Measurements from ENCODE around the gene CFAP61. TPM values are rescaled to one million over a fixed set of nuclear protein-coding genes. Genes with fewer than 3 reads are reported as not detected.

CFAP61 gene
- total and polyA plus RNA-seq, 9 of the 15 experiments (the other 6 are each of a cell fraction or from before 2014, with no cell fraction given): 0.11 TPM; not detected in 8

GRCh38 chr20:20253744-20254330, 201.5 kb downstream of the CFAP61 start:
- H3K9me1 ChIP-seq (ENCODE audit: control insufficient read depth, insufficient read depth, low read length): no peaks in the 10 kb centered on the region
- no peaks in the 10 kb centered on the region for H4K20me1 ChIP-seq (replicated peaks; ENCODE audit: control insufficient read depth, insufficient read depth, low read length)
- intact Hi-C loops (cut with micrococcal nuclease): no loop called here
- TF ChIP-seq TRIM28 (IDR thresholded peaks at IDR 0.05): no peak
- in situ Hi-C loops (cut with MboI): no loop called here
- ChIA-PET CTCF (ENCODE audit: low intra/inter-chr PET ratio) (no interaction called here), POLR2A (interaction anchor here (0.5 kb wide), 1 partner anchor 11 kb away, joined by 3 read pairs; no protein-coding TSS in a partner anchor)
- H3K36me3 ChIP-seq (ENCODE audit: control insufficient read depth, insufficient read depth, low read length): no peaks in the 10 kb centered on the region
- DNase-seq (ENCODE audit: extremely low read depth in 1 of 4, low spot score in 3 of 4) (no peak), FAIRE-seq (no peak), ATAC-seq (no peak)
- peaks cover 0 to 6% of the 10 kb centered on the region in 2 experiments; a peak in 1 of 5 replicates for H3K27me3 ChIP-seq (ENCODE audit: control insufficient read depth in 2 of 2, insufficient read depth in 2 of 2, low read length in 2 of 2)
- BruUV-seq (replicated peaks): no TSS peak
- no peak overlapping the region for H3K4me2 ChIP-seq (ENCODE audit: insufficient read depth, low read length)
- no peak overlapping the region for H2AFZ ChIP-seq (ENCODE audit: low read depth, low read length)
- no peaks in the 10 kb centered on the region for H3K4me1 ChIP-seq (replicated peaks in 1 of 2; ENCODE audit: control insufficient read depth in 2 of 2, insufficient read depth in 2 of 2, low read length in 2 of 2)
- H3K9ac ChIP-seq (ENCODE audit: insufficient read depth in 1 of 2, low read depth in 2 of 2, low read length in 2 of 2): no peak overlapping the region
- no peaks in the 10 kb centered on the region for H3K9me3 ChIP-seq (replicated peaks; ENCODE audit: control insufficient read depth, insufficient read depth, low read depth, low read length)
- H3K79me2 ChIP-seq (ENCODE audit: control insufficient read depth, insufficient read depth, low read length): no peaks in the 10 kb centered on the region
- no peak overlapping the region for H3K27ac ChIP-seq (ENCODE audit: extremely low read depth, low read depth, low read length)
- no peak overlapping the region for H3K4me3 ChIP-seq
- 0% methylated on average over 6 of the region's 6 CpGs for WGBS (ENCODE audit: insufficient coverage, low coverage, missing lambda C conversion rate)

DNA sequence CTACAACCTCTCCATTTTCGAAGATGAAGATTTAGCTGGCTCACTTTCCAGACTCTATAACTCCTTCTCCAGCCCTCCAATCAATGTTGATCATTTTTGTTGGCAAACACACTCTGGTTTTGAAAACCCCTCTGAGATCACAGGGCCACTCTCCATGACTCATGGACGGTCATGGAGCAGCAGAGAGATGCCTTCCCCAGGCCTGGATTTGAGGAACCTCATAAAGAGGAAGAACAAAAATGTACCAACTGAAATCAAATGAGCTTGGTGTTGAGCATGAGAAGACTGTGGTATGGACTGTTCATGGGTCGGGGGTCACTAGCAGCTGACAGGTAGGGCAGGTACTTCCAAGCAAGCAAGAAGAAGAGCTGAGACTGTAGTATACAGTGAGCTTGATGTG, 202.8 kb downstream of the CFAP61 start:
- in situ Hi-C loops (cut with MboI): no loop called here
- no peak overlapping the region for H3K4me2 ChIP-seq (ENCODE audit: insufficient read depth, low read length)
- no peak for ATAC-seq
- no peaks in the 10 kb centered on the region for H3K36me3 ChIP-seq (ENCODE audit: control insufficient read depth, insufficient read depth, low read length)
- ChIA-PET POLR2A (no interaction called here), CTCF (ENCODE audit: low intra/inter-chr PET ratio) (no interaction called here)
- no peak for FAIRE-seq
- no peaks in the 10 kb centered on the region for H3K4me1 ChIP-seq (replicated peaks in 1 of 2; ENCODE audit: control insufficient read depth in 2 of 2, insufficient read depth in 2 of 2, low read length in 2 of 2)
- no peaks in the 10 kb centered on the region for H3K9me3 ChIP-seq (replicated peaks; ENCODE audit: control insufficient read depth, insufficient read depth, low read depth, low read length)
- intact Hi-C loops (cut with micrococcal nuclease): no loop called here
- H4K20me1 ChIP-seq (replicated peaks; ENCODE audit: control insufficient read depth, insufficient read depth, low read length): no peaks in the 10 kb centered on the region
- no peak for TF ChIP-seq ZNF696 (CRISPR knock-in tag; conservative IDR thresholded peaks at IDR 0.05)
- TF ChIP-seq SMARCC2 (IDR thresholded peaks at IDR 0.05; ENCODE audit: low read depth): no peak
- no peak for TF ChIP-seq DDX20 (tag; IDR thresholded peaks at IDR 0.05; ENCODE audit: low read depth)
- TF ChIP-seq BRF1 (IDR thresholded peaks at IDR 0.05; ENCODE audit: borderline replicate concordance, extremely low read depth, insufficient read length): no peak
- TF ChIP-seq ARID1B (IDR thresholded peaks at IDR 0.05): no peak
- TF ChIP-seq HMG20B (CRISPR knock-in tag; IDR thresholded peaks at IDR 0.05): no peak
- no peak for TF ChIP-seq CTBP1 (IDR thresholded peaks at IDR 0.05; ENCODE audit: borderline replicate concordance)
- TF ChIP-seq RREB1 (CRISPR knock-in tag; IDR thresholded peaks at IDR 0.05): no peak
- H3K27me3 ChIP-seq (ENCODE audit: control insufficient read depth in 2 of 2, insufficient read depth in 2 of 2, low read length in 2 of 2): peaks cover 0 to 6% of the 10 kb centered on the region in 2 experiments; a peak in 1 of 5 replicates
- no peak overlapping the region for H3K4me3 ChIP-seq
- no peaks in the 10 kb centered on the region for H3K9me1 ChIP-seq (ENCODE audit: control insufficient read depth, insufficient read depth, low read length)
- H3K79me2 ChIP-seq (ENCODE audit: control insufficient read depth, insufficient read depth, low read length): no peaks in the 10 kb centered on the region
- H3K9ac ChIP-seq (ENCODE audit: insufficient read depth in 1 of 2, low read depth in 2 of 2, low read length in 2 of 2): no peak overlapping the region
- WGBS (ENCODE audit: insufficient coverage, low coverage, missing lambda C conversion rate): 0% methylated on average over 3 of the region's 3 CpGs
- no peak for DNase-seq (ENCODE audit: extremely low read depth in 1 of 4, low spot score in 3 of 4)
- no TSS peak for BruUV-seq (replicated peaks)
- no peak overlapping the region for H2AFZ ChIP-seq (ENCODE audit: low read depth, low read length)
- H3K27ac ChIP-seq (ENCODE audit: extremely low read depth, low read depth, low read length): no peak overlapping the region
